HEK293 (cell line): ENCODE results near the gene GPD1.

Experiments
- CTCF ChIA-PET: fragments of 350-600 bp; formaldehyde crosslinking; extraction: SDS; loops from one replicate; lab custom pipeline; 2021; ENCODE audit warnings: antibody characterized with exemption; lab: Yijun Ruan, JAX
- POLR2A ChIA-PET: fragments of 300-600 bp; formaldehyde crosslinking; extraction: SDS; loops from one replicate; lab custom pipeline; 2020; ENCODE audit warnings: antibody characterized with exemption, inconsistent platforms; lab: Yijun Ruan, JAX
- H3K27ac ChIP-seq: fragments of 200-500 bp; sonication (Bioruptor generic); 2 replicates; pipeline ENCODE4 v1.5.1; 2014; ENCODE audit warnings: low read depth, low read length, control low read depth, inconsistent platforms; ENCODE audit errors: extremely low read depth
- H3K36me3 ChIP-seq, 2 experiments: fragments of 200-500 bp in 1 of 2; sonication (Bioruptor generic) in 1 of 2; 1 replicate in 1 of 2; 2 replicates in 1 of 2; pipeline ENCODE4 v1.5.1; 2014 to 2017; ENCODE audit warnings: inconsistent platforms in 2 of 2, low read length in 2 of 2; ENCODE audit not compliant: control insufficient read depth in 2 of 2, insufficient read depth in 1 of 2
- H3K4me1 ChIP-seq: fragments of 200-500 bp; sonication (Bioruptor generic); 2 replicates; pipeline ENCODE4 v1.5.1; 2014; ENCODE audit warnings: mild to moderate bottlenecking, low read length, inconsistent platforms; ENCODE audit not compliant: control insufficient read depth, insufficient read depth
- H3K4me3 ChIP-seq: 2 replicates; pipeline ENCODE4 v1.5.1; 2011; ENCODE audit warnings: low read depth, mild to moderate bottlenecking, control low read depth, low read length, moderate library complexity
- H3K9me3 ChIP-seq: fragments of 200-500 bp; sonication (Bioruptor generic); 2 replicates; pipeline ENCODE4 v1.5.1; 2014; ENCODE audit warnings: low read depth, low read length, inconsistent platforms; ENCODE audit not compliant: control insufficient read depth, insufficient read depth
- CTCF ChIP-seq: fragments of 450-650 bp; formaldehyde crosslinking; IDR thresholded peaks from 2 replicates; pipeline ENCODE4 v1.5.1; 2016; ENCODE audit warnings: missing biosample characterization, missing genetic modification characterization
- ELK4 ChIP-seq: IDR thresholded peaks from 2 replicates; pipeline ENCODE4 v1.6.1; 2011; ENCODE audit warnings: mild to moderate bottlenecking, low read depth, low read length, borderline replicate concordance
- INSM2 ChIP-seq: fragments of 450-650 bp; formaldehyde crosslinking; IDR thresholded peaks from 2 replicates; pipeline ENCODE4 v1.5.1; 2016; ENCODE audit warnings: missing biosample characterization, missing genetic modification characterization
- KLF9 ChIP-seq: fragments of 450-650 bp; formaldehyde crosslinking; IDR thresholded peaks from 2 replicates; pipeline ENCODE4 v1.5.1; 2016; ENCODE audit warnings: missing biosample characterization, missing genetic modification characterization, low read depth
- OSR2 ChIP-seq: fragments of 450-650 bp; formaldehyde crosslinking; IDR thresholded peaks from 2 replicates; pipeline ENCODE4 v1.5.1; 2016; ENCODE audit warnings: missing biosample characterization, missing genetic modification characterization
- ZBTB1 ChIP-seq: fragments of 450-650 bp; formaldehyde crosslinking; IDR thresholded peaks from 2 replicates; pipeline ENCODE4 v1.5.1; 2016; ENCODE audit warnings: missing biosample characterization, missing genetic modification characterization
- ZBTB44 ChIP-seq: fragments of 450-650 bp; IDR thresholded peaks from 2 replicates; pipeline ENCODE4 v1.5.1; 2018; ENCODE audit warnings: missing biosample characterization, mild to moderate bottlenecking, missing genetic modification characterization
- ZEB2 ChIP-seq: fragments of 450-650 bp; formaldehyde crosslinking; IDR thresholded peaks from 2 replicates; pipeline ENCODE4 v1.5.1; 2016; ENCODE audit warnings: missing biosample characterization, missing genetic modification characterization
- ZNF157 ChIP-seq: fragments of 450-650 bp; formaldehyde crosslinking; IDR thresholded peaks from 2 replicates; pipeline ENCODE4 v1.5.1; 2016; ENCODE audit warnings: missing biosample characterization, missing genetic modification characterization
- ZNF16 ChIP-seq: fragments of 450-650 bp; formaldehyde crosslinking; IDR thresholded peaks from 2 replicates; pipeline ENCODE4 v1.5.1; 2016; ENCODE audit warnings: low read depth, missing biosample characterization, missing genetic modification characterization
- ZNF174 ChIP-seq: fragments of 450-650 bp; formaldehyde crosslinking; IDR thresholded peaks from 2 replicates; pipeline ENCODE4 v1.5.0; 2017; ENCODE audit warnings: missing biosample characterization, mild to moderate bottlenecking, missing genetic modification characterization
- ZNF223 ChIP-seq: fragments of 450-650 bp; formaldehyde crosslinking; IDR thresholded peaks from 2 replicates; pipeline ENCODE4 v1.5.1; 2016; ENCODE audit warnings: missing biosample characterization, missing genetic modification characterization
- ZNF335 ChIP-seq: fragments of 450-650 bp; formaldehyde crosslinking; conservative IDR thresholded peaks from 2 replicates; pipeline ENCODE4 v1.5.1; 2016; ENCODE audit warnings: missing biosample characterization, missing genetic modification characterization
- ZNF416 ChIP-seq: fragments of 450-650 bp; formaldehyde crosslinking; IDR thresholded peaks from 2 replicates; pipeline ENCODE4 v1.5.1; 2016; ENCODE audit warnings: missing biosample characterization, missing genetic modification characterization
- ZNF514 ChIP-seq: fragments of 450-650 bp; formaldehyde crosslinking; IDR thresholded peaks from 2 replicates; pipeline ENCODE4 v1.5.1; 2016; ENCODE audit warnings: missing biosample characterization, missing genetic modification characterization
- ZNF692 ChIP-seq: fragments of 450-650 bp; formaldehyde crosslinking; IDR thresholded peaks from 2 replicates; pipeline ENCODE4 v1.5.1; 2016; ENCODE audit warnings: missing biosample characterization, missing genetic modification characterization
- ZSCAN16 ChIP-seq: fragments of 450-650 bp; formaldehyde crosslinking; IDR thresholded peaks from 2 replicates; pipeline ENCODE4 v1.5.1; 2016; ENCODE audit warnings: missing biosample characterization, missing genetic modification characterization
- TF ChIP-seq, protein P1 (sequence below): sonication (generic); formaldehyde crosslinking; IDR thresholded peaks from 2 replicates; pipeline ENCODE4 v1.8.1; 2022; ENCODE audit warnings: mild to moderate bottlenecking, moderate library complexity, missing genetic modification reagents
- TF ChIP-seq, protein P2 (sequence below): fragments of 450-650 bp; formaldehyde crosslinking; IDR thresholded peaks from 2 replicates; pipeline ENCODE4 v1.5.1; 2016; ENCODE audit warnings: missing biosample characterization, missing genetic modification characterization
- TF ChIP-seq, protein P3 (sequence below): fragments of 450-650 bp; formaldehyde crosslinking; IDR thresholded peaks from 2 replicates; pipeline ENCODE4 v1.5.1; 2016; ENCODE audit warnings: missing biosample characterization, missing genetic modification characterization

Gene GPD1

GRCh38 chr12:50057000-50057841 is 46.6 kb upstream of the GPD1 start, which contains the start of gene ASIC1 (continued):
- TF ChIP-seq ZNF692 (tag by site-specific recombination) (peak; percentile 80), INSM2 (tag by site-specific recombination) (peak; percentile 35), ZNF223 (tag by site-specific recombination) (no peak), ZNF157 (tag by site-specific recombination) (no peak)

DNA sequence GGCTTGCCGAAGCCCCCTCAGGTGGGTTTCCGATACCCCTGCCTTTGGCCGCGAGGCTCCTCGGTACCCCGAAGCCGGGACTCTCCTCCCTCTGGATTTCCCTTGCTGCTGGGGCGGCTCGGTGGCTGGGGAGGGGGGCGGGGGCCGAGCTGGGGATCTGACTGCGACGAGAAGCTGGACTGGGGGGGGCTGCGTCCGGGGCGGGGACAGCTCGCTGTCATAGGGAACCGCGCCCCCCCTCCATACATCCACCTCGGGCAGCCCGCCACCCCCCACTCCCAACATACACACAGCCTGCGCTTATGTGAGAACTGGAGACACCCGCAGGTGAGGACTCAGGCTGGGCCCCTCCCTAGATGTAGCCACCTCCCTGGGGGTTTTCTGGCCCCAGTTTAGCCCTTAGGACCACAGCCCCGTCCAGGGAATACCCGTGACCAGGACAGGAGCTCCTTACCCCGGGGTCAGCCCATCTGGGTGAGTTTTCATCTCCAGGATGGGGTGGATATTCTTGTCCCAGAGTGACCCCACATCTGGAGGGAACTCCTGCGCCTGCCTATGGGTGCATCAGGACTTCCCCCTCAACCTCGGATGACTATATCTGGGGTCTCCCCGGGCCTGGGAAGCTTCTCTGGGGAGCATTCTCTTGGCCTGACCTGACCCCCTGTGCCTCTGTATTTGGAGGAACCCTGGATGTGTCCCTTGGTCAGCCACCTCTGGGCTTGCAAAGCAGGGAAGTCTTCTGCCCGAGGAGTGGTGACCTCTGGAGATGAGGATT is 45.7 kb upstream of the GPD1 start:
- Histone ChIP-seq H3K36me3 (peaks cover 0 to 33% of the 10 kb centered on the region in 2 experiments; a peak in 1 of 3 replicates), H3K9me3 (no peaks in the 10 kb centered on the region), H3K27ac (peak overlapping the region; percentile 62; the same call in 1 of the 2 replicates), H3K4me3 (peak overlapping the region; percentile 63), H3K4me1 (no peaks in the 10 kb centered on the region; the same call in 1 of the 2 replicates)
- CTCF ChIA-PET = interaction anchor here (0.9 to 5.1 kb wide), 6 partner anchors 12 to 191 kb away, joined by 3 to 40 read pairs (median 8); no protein-coding TSS in a partner anchor
- POLR2A ChIA-PET = no interaction called here
- TF ChIP-seq ZBTB44 (no peak), KLF9 (tag by site-specific recombination) (peak; percentile 26; the same call in 1 of the 2 replicates), CTCF (tag by site-specific recombination) (no peak), ZSCAN16 (tag by site-specific recombination) (no peak), ZNF335 (tag by site-specific recombination) (no peak), OSR2 (tag by site-specific recombination) (no peak), ELK4 (no peak), ZNF416 (no peak), ZNF514 (tag by site-specific recombination) (no peak), ZEB2 (no peak), ZBTB1 (no peak), ZNF16 (tag by site-specific recombination) (no peak), ZNF174 (tag by site-specific recombination) (no peak)
- TF ChIP-seq, protein P1, sequence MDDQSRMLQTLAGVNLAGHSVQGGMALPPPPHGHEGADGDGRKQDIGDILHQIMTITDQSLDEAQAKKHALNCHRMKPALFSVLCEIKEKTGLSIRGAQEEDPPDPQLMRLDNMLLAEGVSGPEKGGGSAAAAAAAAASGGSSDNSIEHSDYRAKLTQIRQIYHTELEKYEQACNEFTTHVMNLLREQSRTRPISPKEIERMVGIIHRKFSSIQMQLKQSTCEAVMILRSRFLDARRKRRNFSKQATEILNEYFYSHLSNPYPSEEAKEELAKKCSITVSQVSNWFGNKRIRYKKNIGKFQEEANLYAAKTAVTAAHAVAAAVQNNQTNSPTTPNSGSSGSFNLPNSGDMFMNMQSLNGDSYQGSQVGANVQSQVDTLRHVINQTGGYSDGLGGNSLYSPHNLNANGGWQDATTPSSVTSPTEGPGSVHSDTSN = no peak
- TF ChIP-seq, protein P2, sequence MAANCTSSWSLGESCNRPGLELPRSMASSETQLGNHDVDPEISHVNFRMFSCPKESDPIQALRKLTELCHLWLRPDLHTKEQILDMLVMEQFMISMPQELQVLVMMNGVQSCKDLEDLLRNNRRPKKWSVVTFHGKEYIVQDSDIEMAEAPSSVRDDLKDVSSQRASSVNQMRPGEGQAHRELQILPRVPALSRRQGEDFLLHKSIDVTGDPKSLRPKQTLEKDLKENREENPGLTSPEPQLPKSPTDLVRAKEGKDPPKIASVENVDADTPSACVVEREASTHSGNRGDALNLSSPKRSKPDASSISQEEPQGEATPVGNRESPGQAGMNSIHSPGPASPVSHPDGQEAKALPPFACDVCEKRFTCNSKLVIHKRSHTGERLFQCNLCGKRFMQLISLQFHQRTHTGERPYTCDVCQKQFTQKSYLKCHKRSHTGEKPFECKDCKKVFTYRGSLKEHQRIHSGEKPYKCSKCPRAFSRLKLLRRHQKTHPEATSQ = no peak
- TF ChIP-seq, protein P3, sequence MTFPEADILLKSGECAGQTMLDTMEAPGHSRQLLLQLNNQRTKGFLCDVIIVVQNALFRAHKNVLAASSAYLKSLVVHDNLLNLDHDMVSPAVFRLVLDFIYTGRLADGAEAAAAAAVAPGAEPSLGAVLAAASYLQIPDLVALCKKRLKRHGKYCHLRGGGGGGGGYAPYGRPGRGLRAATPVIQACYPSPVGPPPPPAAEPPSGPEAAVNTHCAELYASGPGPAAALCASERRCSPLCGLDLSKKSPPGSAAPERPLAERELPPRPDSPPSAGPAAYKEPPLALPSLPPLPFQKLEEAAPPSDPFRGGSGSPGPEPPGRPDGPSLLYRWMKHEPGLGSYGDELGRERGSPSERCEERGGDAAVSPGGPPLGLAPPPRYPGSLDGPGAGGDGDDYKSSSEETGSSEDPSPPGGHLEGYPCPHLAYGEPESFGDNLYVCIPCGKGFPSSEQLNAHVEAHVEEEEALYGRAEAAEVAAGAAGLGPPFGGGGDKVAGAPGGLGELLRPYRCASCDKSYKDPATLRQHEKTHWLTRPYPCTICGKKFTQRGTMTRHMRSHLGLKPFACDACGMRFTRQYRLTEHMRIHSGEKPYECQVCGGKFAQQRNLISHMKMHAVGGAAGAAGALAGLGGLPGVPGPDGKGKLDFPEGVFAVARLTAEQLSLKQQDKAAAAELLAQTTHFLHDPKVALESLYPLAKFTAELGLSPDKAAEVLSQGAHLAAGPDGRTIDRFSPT (tag by site-specific recombination) = no peak
